SK-N-SH treated with all-trans-retinoic acid at 6 μM for 48 hours (cell line): ENCODE measurements around the gene PRSS16.

Experiments
- ARNTL ChIP-seq: fragments of 450-650 bp; formaldehyde crosslinking; IDR thresholded peaks from 2 replicates; pipeline ENCODE4 v1.5.0; 2020; ENCODE audit warnings: low read depth, mild to moderate bottlenecking, moderate library complexity, borderline replicate concordance
- BACH2 ChIP-seq: fragments of 250-450 bp; sonication (Bioruptor Pico); IDR thresholded peaks from 2 replicates; pipeline ENCODE4 v1.9.0; 2021; ENCODE audit warnings: mild to moderate bottlenecking, borderline replicate concordance
- CSDC2 ChIP-seq: fragments of 250-450 bp; sonication (Bioruptor Pico); IDR thresholded peaks from 2 replicates; pipeline ENCODE4 v1.5.0; 2020; ENCODE audit warnings: mild to moderate bottlenecking, moderate library complexity
- ISL1 ChIP-seq: fragments of 250-450 bp; sonication (Bioruptor Pico); IDR thresholded peaks from 2 replicates; pipeline ENCODE4 v2.1.2; 2022; ENCODE audit warnings: mild to moderate bottlenecking, moderate library complexity
- OSR1 ChIP-seq: fragments of 250-450 bp; sonication (Bioruptor Pico); IDR thresholded peaks from 2 replicates; pipeline ENCODE4 v1.8.0; 2022; ENCODE audit warnings: moderate library complexity, mild to moderate bottlenecking, inconsistent platforms
- PATZ1 ChIP-seq: fragments of 250-450 bp; sonication (Bioruptor Pico); IDR thresholded peaks from 2 replicates; pipeline ENCODE4 v1.8.0; 2020; ENCODE audit warnings: mild to moderate bottlenecking, moderate library complexity, borderline replicate concordance
- RARB ChIP-seq: fragments of 250-450 bp; sonication (Bioruptor Pico); IDR thresholded peaks from 2 replicates; pipeline ENCODE4 v1.8.0; 2021; ENCODE audit warnings: mild to moderate bottlenecking, moderate library complexity
- ZC3H10 ChIP-seq: fragments of 250-450 bp; sonication (Bioruptor Pico); IDR thresholded peaks from 2 replicates; pipeline ENCODE4 v1.5.1; 2021; ENCODE audit warnings: mild to moderate bottlenecking, moderate library complexity
- ZFP30 ChIP-seq: fragments of 450-650 bp; formaldehyde crosslinking; IDR thresholded peaks from 2 replicates; pipeline ENCODE4 v1.5.0; 2022; ENCODE audit warnings: mild to moderate bottlenecking, moderate library complexity
- ZNF70 ChIP-seq: fragments of 450-650 bp; formaldehyde crosslinking; IDR thresholded peaks from 2 replicates; pipeline ENCODE4 v1.5.0; 2020; ENCODE audit warnings: mild to moderate bottlenecking, moderate library complexity

- TF ChIP-seq ZFP30 (CRISPR knock-in tag), result no peak
- no peak for TF ChIP-seq ARNTL (CRISPR knock-in tag)
- no peak for TF ChIP-seq CSDC2
- no peak for TF ChIP-seq ZNF70
- TF ChIP-seq ZC3H10 (CRISPR knock-in tag), result no peak
- no peak for TF ChIP-seq RARB (CRISPR knock-in tag)
- no peak for TF ChIP-seq PATZ1 (CRISPR knock-in tag)
- TF ChIP-seq OSR1, result no peak
- no peak for TF ChIP-seq BACH2
- TF ChIP-seq ISL1 (CRISPR knock-in tag), result no peak
Measured at GRCh38 chr6:27260836-27261375, 13.4 kb downstream of the PRSS16 start.
